Neural progenitor cell (in vitro differentiated cells): Measurements from ENCODE around the gene TENM3.

Experiments
- CTCF ChIP-seq: fragments of 200-600 bp; sonication (generic); IDR thresholded peaks from 2 replicates; pipeline ENCODE4 v1.5.1; 2017; ENCODE audit warnings: antibody characterized with exemption, mild to moderate bottlenecking
- EZH2 ChIP-seq: fragments of 200-600 bp; sonication (generic); IDR thresholded peaks from 2 replicates; pipeline ENCODE4 v1.6.1; 2017; ENCODE audit warnings: antibody characterized with exemption, mild to moderate bottlenecking, moderate library complexity
- EZH2phosphoT487 ChIP-seq: fragments of 200-600 bp; sonication (generic); IDR thresholded peaks from 2 replicates; pipeline ENCODE4 v1.6.1; 2017; ENCODE audit warnings: antibody characterized with exemption

DNA sequence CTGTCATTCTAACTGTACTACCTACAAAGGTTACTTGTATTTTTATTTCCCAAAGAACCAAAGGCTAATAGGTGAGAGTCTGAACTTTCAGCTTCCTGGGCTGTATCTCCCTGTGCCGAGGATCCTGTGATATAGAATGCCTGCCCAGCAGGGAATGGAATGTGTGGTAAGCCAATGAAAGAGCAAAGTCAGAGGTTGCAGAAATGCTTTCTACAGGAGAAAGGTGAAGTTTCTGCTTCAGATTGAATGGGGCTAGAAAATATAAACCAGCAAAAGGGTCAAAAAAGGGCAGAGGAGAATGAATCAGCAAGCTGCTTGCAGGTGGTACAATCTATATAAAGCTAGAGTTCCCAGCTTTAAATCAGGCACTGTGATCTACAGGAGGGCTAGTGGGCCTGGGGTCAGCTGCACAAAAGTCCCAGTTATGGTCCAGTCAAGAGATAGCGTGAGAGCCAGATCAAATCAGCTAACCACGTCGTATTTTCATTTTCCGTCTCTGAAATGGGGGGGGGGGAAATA lies 527.9 kb downstream of the TENM3 start:
- TF ChIP-seq CTCF = no peak
- no peak for TF ChIP-seq EZH2
- TF ChIP-seq EZH2phosphoT487 = no peak
